HepG2 (cell line): ENCODE measurements around the gene OR2F2. TPM values are rescaled to one million over a fixed set of nuclear protein-coding genes. Genes with fewer than 3 reads are reported as not detected.

Experiments
- ATAC-seq: fragments of 200-7000 bp; cut with Tn5 transposase; 3 replicates; pipeline ENCODE4 v1.9.1; 2020; ENCODE audit warnings: mild to moderate bottlenecking, moderate library complexity
- BruUV-seq: library from RNA; stranded (reverse); fragments of 400-500 nt; replicated peaks from 2 replicates; lab custom pipeline; 2021; lab: Mats Ljungman, UMichigan
- CTCF ChIA-PET: fragments of 300-600 bp; formaldehyde crosslinking; extraction: SDS; loops from one replicate; lab custom pipeline; 2021; ENCODE audit warnings: low total read pairs, inconsistent platforms, low intra/inter-chr PET ratio; lab: Yijun Ruan, JAX
- POLR2A ChIA-PET: fragments of 350-600 bp; sonication (Branson Sonifier 250); formaldehyde crosslinking; loops from one replicate; lab custom pipeline; 2020; ENCODE audit warnings: antibody characterized with exemption, inconsistent platforms; lab: Yijun Ruan, JAX
- DNase-seq: peaks from one replicate; pipeline ENCODE4 v3.0.0-alpha.2; 2015; ENCODE audit warnings: low spot score
- FAIRE-seq: peaks from 3 replicates; lab custom pipeline; 2011; peaks lifted over from hg19 to GRCh38; lab: Jason Lieb, UNC
- H2AFZ ChIP-seq: one replicate; pipeline ENCODE4 v1.6.1; 2011; ENCODE audit warnings: low read length, inconsistent platforms
- H3K27ac ChIP-seq: fragments of 300-600 bp; 3 replicates; pipeline ENCODE4 v1.8.0; 2011; ENCODE audit warnings: mixed run types, mild to moderate bottlenecking, mixed read lengths, low read length, inconsistent platforms; ENCODE audit not compliant: insufficient read depth; ENCODE audit errors: extremely low read length
- H3K27me3 ChIP-seq, 2 experiments: fragments of 200-600 bp in 1 of 2; 2 replicates in 1 of 2; 3 replicates in 1 of 2; pipeline versions ENCODE4 v1.6.0 to v1.8.0; 2011; ENCODE audit warnings: low read length in 2 of 2, mild to moderate bottlenecking in 2 of 2, moderate library complexity in 2 of 2, inconsistent platforms in 1 of 2; ENCODE audit not compliant: insufficient read depth in 2 of 2, control insufficient read depth in 1 of 2
- H3K36me3 ChIP-seq, 2 experiments: fragments of 200-600 bp in 1 of 2; replicated peaks in 1 of 2; 2 replicates in 1 of 2; 3 replicates in 1 of 2; pipeline versions ENCODE4 v1.5.1 to v1.8.0; 2011; ENCODE audit warnings: low read length in 2 of 2, inconsistent platforms in 1 of 2; ENCODE audit not compliant: insufficient read depth in 2 of 2, control insufficient read depth in 1 of 2
- H3K4me1 ChIP-seq: 2 replicates; pipeline ENCODE4 v1.5.1; 2012; ENCODE audit warnings: low read length, inconsistent platforms; ENCODE audit not compliant: insufficient read depth
- H3K4me2 ChIP-seq: 2 replicates; pipeline ENCODE4 v1.6.0; 2011; ENCODE audit warnings: low read depth, low read length, inconsistent platforms
- H3K4me3 ChIP-seq, 3 experiments: fragments of 200-600 bp in 1 of 3; sonication (generic), shearing (Covaris generic) in 1 of 3; replicated peaks in 1 of 3; 2 replicates each; pipeline ENCODE4 v1.5.1; 2011 to 2016; ENCODE audit warnings: low read length in 3 of 3, inconsistent platforms in 2 of 3, low read depth in 2 of 3, mild to moderate bottlenecking in 2 of 3, control low read depth in 1 of 3, mixed read lengths in 1 of 3; ENCODE audit not compliant: insufficient read depth in 1 of 3
- H3K79me2 ChIP-seq: one replicate; pipeline ENCODE4 v1.6.1; 2011; ENCODE audit warnings: low read length, inconsistent platforms; ENCODE audit not compliant: insufficient read depth
- H3K9ac ChIP-seq: 2 replicates; pipeline ENCODE4 v1.6.0; 2011; ENCODE audit warnings: mild to moderate bottlenecking, low read depth, low read length, inconsistent platforms; ENCODE audit not compliant: insufficient read depth
- H3K9me3 ChIP-seq: 2 replicates; pipeline ENCODE4 v1.5.1; 2012; ENCODE audit warnings: mild to moderate bottlenecking, low read length
- H4K20me1 ChIP-seq: 2 replicates; pipeline ENCODE4 v1.6.0; 2011; ENCODE audit warnings: inconsistent platforms, mild to moderate bottlenecking, low read length, moderate library complexity; ENCODE audit not compliant: insufficient read depth
- BCL3 ChIP-seq: sonication (generic); formaldehyde crosslinking; IDR thresholded peaks from 2 replicates; pipeline ENCODE4 v1.5.1; 2020; ENCODE audit warnings: mild to moderate bottlenecking, missing genetic modification reagents, moderate library complexity
- CBX1 ChIP-seq: IDR thresholded peaks from one replicate; pipeline ENCODE4 v1.6.1; 2016; ENCODE audit warnings: antibody characterized with exemption, low read depth
- JDP2 ChIP-seq: sonication (generic); formaldehyde crosslinking; IDR thresholded peaks from 2 replicates; pipeline ENCODE4 v1.8.1; 2022; ENCODE audit warnings: missing genetic modification reagents, borderline replicate concordance
- MAX ChIP-seq: IDR thresholded peaks from 2 replicates; pipeline ENCODE4 v1.6.1; 2012; ENCODE audit warnings: inconsistent platforms
- RFXANK ChIP-seq: IDR thresholded peaks from 2 replicates; pipeline ENCODE4 v1.6.1; 2016
- STAG1 ChIP-seq: sonication (generic); formaldehyde crosslinking; IDR thresholded peaks from 2 replicates; pipeline ENCODE4 v1.4.0; 2020; ENCODE audit warnings: missing genetic modification reagents
- ZBTB37 ChIP-seq: sonication (generic); formaldehyde crosslinking; IDR thresholded peaks from 2 replicates; pipeline ENCODE4 v1.4.0; 2020; ENCODE audit warnings: mild to moderate bottlenecking, missing genetic modification reagents
- ZNF280D ChIP-seq: sonication (generic); formaldehyde crosslinking; IDR thresholded peaks from 2 replicates; pipeline ENCODE4 v1.5.1; 2020; ENCODE audit warnings: mild to moderate bottlenecking, missing genetic modification reagents
- ZNF709 ChIP-seq: sonication (generic); formaldehyde crosslinking; IDR thresholded peaks from 2 replicates; pipeline ENCODE4 v1.5.0; 2020; ENCODE audit warnings: mild to moderate bottlenecking, missing genetic modification reagents
- WGBS: methylation state at CpG from one replicate; pipeline ENCODE4 v1.1.6; 2017; ENCODE audit warnings: low lambda C conversion rate; 5-methylcytosine and 5-hydroxymethylcytosine counted together
- in situ Hi-C: cut with HindIII; loops from 2 replicates; pipeline ENCODE4 v1.10.0; 2017; ENCODE audit warnings: low pct_unique_long_range_greater_than_20kb; ENCODE audit not compliant: extremely low pct_ligation_motif_present
- intact Hi-C: fragments of 100-400 bp; cut with micrococcal nuclease; formaldehyde crosslinking; loops from one replicate; pipeline ENCODE4 v1.10.0; 2022; ENCODE audit not compliant: unreplicated experiment
- polyA plus RNA-seq, 8 experiments: library from polyadenylated mRNA; depleted of rRNA in 3 of 8; stranded (reverse) in 7 of 8; unstranded in 1 of 8; fragments of >200 nt; fragmentation: Illumina TruSeq in 4 of 8; extraction: Trizol in 4 of 8; gene quantifications; 2 replicates each; pipeline versions ENCODE4 v1.2.1 to v1.2.3, GENCODE V29; 2011 to 2016; ENCODE audit warnings: low read depth in 4 of 8, missing spikeins in 1 of 8, mixed read lengths in 1 of 8; ENCODE audit not compliant: insufficient read depth in 1 of 8
- total RNA-seq, 5 experiments: library from RNA; depleted of rRNA; stranded (reverse); fragments of >200 nt; fragmentation: Illumina TruSeq; extraction: Trizol; gene quantifications; 2 replicates each; pipeline ENCODE4 v1.2.3, GENCODE V29; 2016; ENCODE audit warnings: low read depth in 1 of 5

The OR2F2 gene
- total and polyA plus RNA-seq, 2 of the 13 experiments (the other 11 are each of a cell fraction or from before 2014, with no cell fraction given): 0.13 TPM; not detected in 1

- no peaks in the 10 kb centered on the region for H3K79me2 ChIP-seq
- CTCF ChIA-PET: no interaction called here
- H3K4me2 ChIP-seq: no peak overlapping the region
- no peaks in the 10 kb centered on the region for H3K36me3 ChIP-seq
- intact Hi-C loops (no loop called here), in situ Hi-C loops (no loop called here)
- peaks cover 6% of the 10 kb centered on the region for H3K4me1 ChIP-seq
- POLR2A ChIA-PET: no interaction called here
- no TSS peak for BruUV-seq
- H2AFZ ChIP-seq: no peak overlapping the region
- WGBS: 100% methylated on average over 1 of the region's 1 CpG
- no peaks in the 10 kb centered on the region for H3K9me3 ChIP-seq
- FAIRE-seq (no peak), DNase-seq (no peak), ATAC-seq (no peak; the same call in 2 of the 3 replicates)
- no peak overlapping the region for H3K9ac ChIP-seq
- H3K4me3 ChIP-seq: no peak overlapping the region
- no peaks in the 10 kb centered on the region for H4K20me1 ChIP-seq
- no peaks in the 10 kb centered on the region for H3K27me3 ChIP-seq
- H3K27ac ChIP-seq: no peak overlapping the region
- no peak for TF ChIP-seq CBX1
- no peak for TF ChIP-seq STAG1
- no peak for TF ChIP-seq ZNF709 (CRISPR knock-in tag)
- TF ChIP-seq JDP2: no peak
- TF ChIP-seq RFXANK (CRISPR knock-in tag): no peak
- no peak for TF ChIP-seq MAX
- TF ChIP-seq ZNF280D (CRISPR knock-in tag): no peak
- no peak for TF ChIP-seq ZBTB37 (CRISPR knock-in tag)
- TF ChIP-seq BCL3 (CRISPR knock-in tag): no peak
Observed at GRCh38 chr7:143929224-143929920, 5.7 kb upstream of the OR2F2 start.
